NCI-H1436 treated with DMSO at 0.1 percent for 48 hours (cell line): ENCODE data around the gene CRYBB2.
"Not testable (repeated sequence)": the region's sequence is repeated elsewhere in the genome, so short reads cannot be mapped to it uniquely, and the experiment has no call there.

Experiments used
- DNase-seq: peaks from one replicate; lab custom pipeline; 2025; lab: John Stamatoyannopoulos, UW

The CRYBB2 gene

GRCh38 chr22:25219211-25219689 lies at the start of gene CRYBB2:
CRYBB2 (plus strand) TSS chr22:25219639; CDS start chr22:25221430, 1,791 bp downstream.
- DNase-seq: no peak

- no peak for DNase-seq
These were observed 48.9 kb upstream of the CRYBB2 start for GRCh38 chr22:25170426-25170980.

GRCh38 chr22:25172153-25172552 lies 47.3 kb upstream of the CRYBB2 start:
- no peak for DNase-seq

GRCh38 chr22:25174156-25174887 lies 45.1 kb upstream of the CRYBB2 start:
- no peak for DNase-seq

- no peak for DNase-seq
These were observed 44.5 kb upstream of the CRYBB2 start for GRCh38 chr22:25174888-25175411.

- DNase-seq: no peak
These were observed 43.3 kb upstream of the CRYBB2 start for GRCh38 chr22:25176175-25176574.

GRCh38 chr22:25176799-25177198 lies 42.6 kb upstream of the CRYBB2 start:
- DNase-seq: no peak

- DNase-seq: no peak
These were observed 42.2 kb upstream of the CRYBB2 start for GRCh38 chr22:25177226-25177625.

GRCh38 chr22:25177895-25178294 lies 41.5 kb upstream of the CRYBB2 start:
- no peak for DNase-seq

GRCh38 chr22:25178348-25178747 lies 41.1 kb upstream of the CRYBB2 start:
- not testable (repeated sequence) for DNase-seq

- not testable (repeated sequence) for DNase-seq
These were observed 40.4 kb upstream of the CRYBB2 start for GRCh38 chr22:25178869-25179631.

- no peak for DNase-seq
These were observed 37.0 kb upstream of the CRYBB2 start for GRCh38 chr22:25182131-25183110.

- no peak for DNase-seq
These were observed 35.4 kb upstream of the CRYBB2 start for GRCh38 chr22:25183949-25184619.

GRCh38 chr22:25186140-25186539 lies 33.3 kb upstream of the CRYBB2 start:
- no peak for DNase-seq

- DNase-seq: no peak
These were observed 32.0 kb upstream of the CRYBB2 start for GRCh38 chr22:25187469-25187868.

- no peak for DNase-seq
These were observed 27.0 kb upstream of the CRYBB2 start for GRCh38 chr22:25192406-25192805.

GRCh38 chr22:25193130-25193529 lies 26.3 kb upstream of the CRYBB2 start:
- no peak for DNase-seq

GRCh38 chr22:25193548-25193947 lies 25.9 kb upstream of the CRYBB2 start:
- no peak for DNase-seq

GRCh38 chr22:25196326-25196725 lies 23.1 kb upstream of the CRYBB2 start:
- no peak for DNase-seq

- DNase-seq: no peak
These were observed 22.1 kb upstream of the CRYBB2 start for GRCh38 chr22:25197340-25197739.
